Activated CD4-positive, alpha-beta T cell treated with anti-CD3 and anti-CD28 coated beads, Interleukin-2, amount 50 U/mL, for 24 hours (primary cell): ENCODE results near the gene MITF.
"Not testable (repeated sequence)": the region's sequence is repeated elsewhere in the genome, so short reads cannot be mapped to it uniquely, and the experiment has no call there.

Experiments used
- DNase-seq, 2 donors: peaks; one replicate each; pipeline ENCODE4 v3.0.0-alpha.2; 2020; ENCODE audit warnings: low read depth in 1 of 2, low spot score in 1 of 2

MITF gene

GRCh38 chr3:69785769-69786320 is 46.6 kb downstream of the MITF start:
- DNase-seq, result no peak

DNA sequence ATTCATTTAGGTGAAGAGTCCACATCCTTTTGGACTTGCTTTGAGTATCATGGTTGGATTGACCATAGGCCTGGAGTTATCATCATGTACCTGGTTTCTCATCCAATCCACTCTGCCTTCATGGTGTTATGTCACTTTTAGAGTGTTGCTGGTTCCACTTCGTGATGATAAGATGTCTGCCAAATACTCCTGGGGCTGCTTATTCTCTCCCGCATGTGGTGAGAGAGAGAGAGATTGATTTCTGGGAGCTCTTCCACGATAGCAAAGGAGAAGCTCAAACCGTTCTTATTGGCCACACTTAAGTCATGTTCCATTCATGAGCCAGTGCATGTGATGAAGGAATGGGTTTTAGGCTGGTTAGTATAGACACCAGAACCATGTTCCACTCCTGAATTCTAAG is 47.6 kb downstream of the MITF start:
- no peak for DNase-seq

DNA sequence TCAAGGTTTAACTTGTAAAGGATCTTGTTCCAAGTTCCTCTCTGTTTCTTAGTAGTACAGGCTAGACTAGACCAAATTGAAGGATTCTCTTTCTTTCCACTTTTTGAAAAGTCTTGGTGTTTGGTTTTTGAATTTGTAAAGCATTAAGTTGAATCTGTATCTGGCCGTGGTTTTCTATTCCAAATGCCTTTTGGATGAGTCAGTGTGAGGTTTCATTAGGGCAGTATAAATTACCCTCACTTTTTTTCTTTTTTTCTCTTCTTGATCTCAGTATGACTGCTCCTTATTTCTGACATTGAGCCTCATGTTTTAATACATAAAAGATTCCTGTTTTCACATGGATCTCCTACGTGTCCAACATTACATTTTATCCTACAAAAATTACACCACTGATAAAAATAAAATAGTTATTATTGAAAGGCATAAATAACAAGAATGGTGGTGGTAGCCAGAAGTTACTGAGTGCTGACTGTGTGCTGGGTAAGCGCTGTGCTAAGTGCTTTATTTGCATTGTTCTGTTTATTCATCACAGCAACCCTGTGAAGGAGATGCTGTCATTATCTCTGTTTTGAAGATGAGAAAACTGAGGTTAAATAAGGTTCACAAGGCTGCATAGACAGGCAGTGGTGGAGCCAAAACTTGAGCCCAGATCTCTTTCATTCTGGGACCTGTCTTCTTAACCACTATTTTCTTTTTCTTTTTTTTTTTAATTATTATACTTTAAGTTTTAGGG is 48.3 kb downstream of the MITF start:
- DNase-seq, result no peak

DNA sequence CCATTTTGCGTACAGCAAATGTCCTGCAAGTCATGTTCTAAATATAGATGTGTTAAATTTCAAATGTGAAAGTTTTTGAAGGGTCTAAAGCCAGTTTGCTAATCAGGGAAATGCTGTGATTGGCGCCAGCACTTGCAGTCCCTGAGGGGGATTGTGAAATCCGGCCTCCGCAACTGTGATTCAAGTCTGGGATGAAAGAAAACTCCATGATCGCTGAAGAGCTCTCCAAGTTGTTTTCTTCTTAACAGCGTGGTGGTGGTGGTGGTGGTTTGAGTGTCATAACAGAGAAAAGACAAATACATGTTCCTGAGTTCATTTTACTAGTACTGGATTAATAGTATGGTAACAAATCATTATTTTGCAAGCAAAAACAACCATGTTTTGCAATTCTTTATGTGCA is 51.8 kb downstream of the MITF start:
- DNase-seq, result no peak

- DNase-seq, result no peak
Observed at GRCh38 chr3:69791919-69792399, 52.7 kb downstream of the MITF start.

GRCh38 chr3:69796126-69796525 is 56.9 kb downstream of the MITF start:
- DNase-seq, result not testable (repeated sequence)

GRCh38 chr3:69803681-69804270 is 64.5 kb downstream of the MITF start:
- no peak for DNase-seq

DNA sequence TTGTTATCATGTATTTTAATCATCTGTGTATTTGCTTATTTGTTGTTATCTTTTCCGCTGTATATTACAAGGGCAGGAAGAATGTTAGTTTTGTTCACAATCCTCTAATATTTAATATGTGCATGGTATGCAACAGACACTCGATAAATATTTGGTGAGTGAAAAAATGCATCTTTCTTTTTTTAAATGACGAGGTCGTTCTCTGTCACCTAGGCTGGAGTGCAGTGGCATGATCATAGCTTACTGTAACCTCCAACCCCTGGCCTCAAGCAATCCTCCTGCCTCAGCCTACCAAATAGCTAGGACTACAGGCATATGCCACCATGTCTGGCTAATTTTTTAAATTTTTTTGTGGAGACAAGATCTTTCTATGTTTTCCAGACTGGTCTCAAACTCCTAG is 66.2 kb downstream of the MITF start:
- DNase-seq, result no peak

- DNase-seq, result no peak
Observed at GRCh38 chr3:69806735-69807438, 67.6 kb downstream of the MITF start.

GRCh38 chr3:69807674-69808073 is 68.4 kb downstream of the MITF start:
- no peak for DNase-seq

DNA sequence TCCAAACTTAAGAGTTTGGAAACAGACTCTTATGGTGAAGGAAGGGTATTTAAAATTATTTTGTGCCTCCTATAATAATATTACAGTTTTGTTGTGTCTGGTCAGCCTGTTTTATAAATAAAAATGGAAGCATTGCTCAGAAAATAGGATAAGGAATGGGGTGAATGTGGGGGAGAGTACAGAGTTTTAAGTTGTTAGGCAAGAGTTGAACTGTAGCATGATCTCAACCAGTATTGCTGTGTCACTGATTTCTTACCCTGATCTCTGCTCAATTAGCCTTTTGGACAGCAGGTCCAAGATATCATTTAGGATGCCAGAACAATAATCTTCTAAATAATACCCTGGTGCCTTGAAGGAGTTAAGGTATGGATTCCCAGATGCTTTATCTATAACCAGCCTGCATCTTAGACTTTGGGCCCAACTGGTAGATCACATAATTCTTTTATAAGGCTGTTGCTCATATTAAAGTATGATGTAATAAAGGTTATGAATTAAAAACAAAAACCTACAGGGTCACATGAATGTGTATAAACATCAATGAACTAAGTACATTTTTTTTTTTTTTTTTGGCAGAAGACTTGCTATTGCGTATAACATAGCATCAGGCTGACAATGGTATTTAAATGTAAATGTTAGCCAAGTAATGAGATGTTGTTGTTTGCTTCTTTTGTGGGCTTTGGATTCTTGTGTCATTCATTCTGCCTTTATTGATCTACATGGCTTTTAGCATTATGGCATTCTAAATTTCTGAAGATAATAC is 70.0 kb downstream of the MITF start:
- DNase-seq, result no peak

GRCh38 chr3:69811452-69812401 is 72.5 kb downstream of the MITF start:
- DNase-seq, result no peak

DNA sequence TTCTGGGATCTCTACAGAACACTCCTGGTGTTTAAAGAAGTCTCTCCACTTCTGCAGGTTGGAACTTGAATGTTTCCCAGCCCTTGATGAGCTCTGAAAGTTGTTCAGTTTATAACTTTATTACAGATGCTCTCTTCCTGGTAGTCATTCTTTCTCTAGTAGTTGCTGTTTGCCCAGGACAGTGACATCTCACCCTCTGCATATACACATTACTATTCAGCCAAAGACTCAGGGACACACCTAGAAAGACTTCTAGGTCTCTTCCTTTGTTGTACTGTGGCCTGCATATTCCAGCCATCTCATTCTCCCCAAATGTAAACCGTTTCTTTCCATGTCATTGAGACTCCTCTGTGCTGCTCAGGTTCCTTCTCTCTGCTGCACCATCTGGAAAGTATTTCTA is 76.7 kb downstream of the MITF start:
- DNase-seq, result no peak

- no peak for DNase-seq
Observed at GRCh38 chr3:69817988-69818387, 78.7 kb downstream of the MITF start.

- no peak for DNase-seq
Observed at GRCh38 chr3:69819282-69819681, 80.0 kb downstream of the MITF start.

- no peak for DNase-seq
Observed at GRCh38 chr3:69821133-69821532, 81.9 kb downstream of the MITF start.

GRCh38 chr3:69823743-69824142 is 84.5 kb downstream of the MITF start:
- no peak for DNase-seq

DNA sequence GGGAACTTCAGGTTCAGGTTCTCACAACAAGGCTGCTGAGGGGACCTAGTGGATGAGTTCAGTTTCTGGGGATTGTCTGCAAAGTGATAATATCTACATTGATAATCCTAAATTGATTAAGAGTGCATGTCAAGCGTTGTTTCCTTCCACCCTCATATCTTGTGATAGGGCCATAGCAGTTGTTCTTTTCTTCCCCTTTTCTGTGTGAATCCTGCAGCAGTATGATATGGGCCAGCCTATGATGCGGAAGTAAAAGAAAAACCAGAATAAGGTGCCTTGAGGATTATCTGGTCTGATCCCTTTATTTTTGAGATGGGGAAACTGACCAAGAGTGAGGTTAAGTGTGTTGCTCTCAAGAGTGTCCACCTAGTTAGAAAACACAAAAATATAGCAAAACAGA is 86.2 kb downstream of the MITF start:
- no peak for DNase-seq

DNA sequence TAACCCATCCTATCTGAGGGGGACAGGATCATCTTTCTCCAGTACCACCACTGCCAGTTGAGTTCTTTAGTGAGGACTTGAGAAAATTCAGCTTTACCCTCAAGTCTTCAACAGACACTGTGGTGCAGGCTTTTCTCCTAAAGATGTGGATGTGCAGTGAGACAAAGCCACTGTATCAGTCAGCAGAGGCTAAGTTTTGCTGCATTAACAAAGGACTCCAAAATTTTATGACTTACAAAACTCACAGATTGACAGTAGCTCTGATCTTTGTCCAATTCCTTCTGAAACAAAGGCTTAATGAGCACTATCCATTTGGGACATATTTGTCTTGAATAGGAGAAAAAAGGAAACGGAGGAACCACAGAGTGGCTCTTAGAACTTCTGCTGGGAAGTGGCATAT is 87.9 kb downstream of the MITF start:
- DNase-seq, result no peak

DNA sequence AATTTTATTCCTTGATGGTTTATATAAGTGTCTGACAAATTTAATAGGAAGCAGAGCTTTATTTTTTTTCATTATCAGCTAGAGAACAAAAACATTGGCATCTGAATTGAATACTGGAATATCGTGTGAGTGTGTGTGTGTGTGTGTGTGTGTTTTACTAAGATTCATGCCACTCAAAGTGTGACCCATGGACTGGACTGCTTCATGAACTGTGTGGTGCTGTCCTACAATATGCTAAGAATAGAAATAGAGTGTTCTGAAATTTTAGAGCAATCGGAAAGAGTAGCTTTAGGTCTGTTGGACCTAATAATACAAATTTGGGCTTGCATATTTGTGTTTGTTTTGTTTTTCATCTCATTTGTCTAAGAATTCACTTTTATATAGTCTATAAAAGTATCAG is 89.6 kb downstream of the MITF start:
- DNase-seq, result no peak
